ENCODE measurements around the gene MAST4.

Gene MAST4

DNA sequence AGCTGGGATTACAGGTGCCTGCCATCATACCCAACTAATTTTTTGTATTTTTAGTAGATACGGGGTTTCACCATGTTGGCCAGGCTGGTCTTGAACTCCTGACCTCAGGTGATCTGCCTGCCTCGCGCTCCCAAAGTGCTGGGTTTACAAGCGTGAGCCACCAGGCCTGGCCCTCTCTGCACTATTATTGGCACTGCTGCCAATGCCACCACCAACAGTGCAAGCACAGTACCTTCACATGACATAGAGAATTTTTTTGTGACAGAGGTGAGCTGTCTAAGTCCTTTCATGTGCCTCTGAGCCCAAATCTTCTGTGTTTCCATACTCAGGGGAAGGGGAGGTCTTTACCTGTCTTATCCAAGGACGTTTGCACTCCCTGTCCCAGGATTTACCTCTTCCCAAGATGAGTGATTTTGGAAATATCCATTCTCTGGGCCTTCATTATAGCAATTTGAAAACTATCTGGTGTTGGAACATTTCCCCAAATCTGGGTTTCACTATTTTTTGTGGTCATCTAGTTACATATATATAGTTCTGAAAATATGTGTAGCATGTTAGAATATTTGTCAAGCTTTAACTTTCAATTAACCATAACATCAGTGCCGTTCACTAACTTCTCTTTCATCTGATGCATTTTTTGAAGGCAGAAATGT lies 605.8 kb downstream of the MAST4 start:
- DNase-seq, result no peak

DNA sequence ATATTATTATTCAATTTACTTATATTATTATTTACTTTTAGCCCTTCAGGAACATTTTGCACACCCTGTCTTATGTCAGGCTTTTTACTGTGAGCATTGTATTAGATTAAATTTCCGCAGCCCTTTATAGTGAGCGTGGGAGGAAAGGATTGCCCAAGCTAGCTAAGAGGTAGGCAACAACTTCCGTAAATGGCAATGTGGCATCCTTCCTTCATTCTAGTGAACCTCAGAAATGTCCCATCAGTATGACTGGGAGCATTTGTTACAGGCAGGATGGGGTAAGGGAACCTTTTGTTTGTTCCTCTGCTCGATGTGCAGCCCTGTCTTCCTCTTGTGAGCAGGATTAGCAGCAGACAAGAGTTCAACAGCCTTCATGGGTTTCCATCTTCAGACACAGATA lies 606.6 kb downstream of the MAST4 start:
- DNase-seq, result peak; percentile 30

DNA sequence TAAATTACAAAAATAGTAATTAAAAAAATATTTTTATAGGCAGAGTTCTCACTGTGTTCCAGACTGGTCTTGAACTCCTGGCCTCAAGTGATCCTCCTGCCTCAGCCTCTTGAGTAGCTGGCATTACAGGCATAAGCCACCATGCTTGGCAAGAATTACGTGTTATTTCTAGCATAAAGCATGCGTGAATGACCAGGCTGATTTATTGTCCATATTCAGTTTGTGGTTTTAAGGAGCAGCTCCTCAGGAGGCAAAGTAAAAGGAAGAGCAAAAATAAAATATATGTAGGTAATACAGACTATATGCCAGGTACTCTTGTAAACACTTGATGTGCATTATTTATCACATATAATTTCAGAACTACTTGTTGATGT lies 607.5 kb downstream of the MAST4 start:
- no peak for DNase-seq

DNA sequence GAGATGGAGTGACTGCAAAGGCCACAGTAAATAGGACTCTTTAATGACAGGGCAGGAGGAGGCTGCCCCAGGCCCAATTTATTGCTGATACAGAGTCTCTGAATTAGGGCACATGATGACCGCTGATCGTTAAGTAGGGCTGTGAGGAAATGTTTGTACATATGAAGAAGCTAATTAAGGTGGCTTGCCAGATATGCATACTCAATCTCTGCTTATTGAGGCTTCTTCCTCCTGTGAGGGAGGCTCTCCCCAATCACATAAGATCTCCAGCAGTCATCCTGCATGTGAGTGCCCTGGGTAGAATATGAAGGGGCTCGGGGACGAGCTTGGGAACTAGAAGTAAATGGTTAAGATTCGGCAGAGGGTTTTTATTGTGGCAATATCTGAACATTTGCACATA lies 608.6 kb downstream of the MAST4 start:
- DNase-seq, result no peak

DNA sequence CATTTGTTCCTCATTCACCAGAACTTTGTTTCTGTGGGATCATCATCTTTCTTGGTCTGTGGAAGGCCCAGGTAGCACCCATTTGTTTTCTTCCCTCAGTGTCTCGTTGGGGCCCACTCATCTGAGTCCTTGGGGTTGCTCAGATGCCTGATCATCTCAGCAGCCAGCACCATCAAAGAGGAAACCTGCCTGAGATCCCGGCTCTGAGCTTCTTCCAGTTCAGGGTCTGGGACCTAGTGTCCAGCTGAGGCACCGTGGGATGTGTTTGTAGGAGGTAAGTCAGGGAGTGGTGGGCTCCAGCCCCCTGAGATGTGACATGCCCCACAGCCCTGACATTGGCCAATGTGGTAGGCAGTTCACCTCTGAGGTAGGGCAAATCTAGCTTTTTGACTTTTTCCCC lies 609.8 kb downstream of the MAST4 start:
- DNase-seq, result no peak

DNA sequence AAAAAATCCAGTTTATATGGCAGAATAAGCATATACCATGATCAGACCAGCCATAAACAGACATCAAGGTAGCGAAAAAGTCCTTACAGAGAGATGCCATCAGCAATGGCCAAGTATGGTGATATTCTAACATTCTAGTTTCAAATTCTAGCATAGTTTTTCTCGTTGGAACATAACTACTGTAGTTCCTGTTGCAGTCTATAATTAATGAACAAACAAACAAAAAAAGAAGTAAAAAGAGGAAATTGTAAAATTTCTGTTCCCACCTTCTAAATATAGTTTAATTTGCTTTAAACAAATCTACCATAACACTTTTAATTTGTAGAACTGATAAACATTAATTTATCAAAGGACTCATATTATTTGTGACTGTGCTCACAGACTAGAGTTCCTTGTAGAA lies 610.3 kb downstream of the MAST4 start:
- DNase-seq, result no peak

DNA sequence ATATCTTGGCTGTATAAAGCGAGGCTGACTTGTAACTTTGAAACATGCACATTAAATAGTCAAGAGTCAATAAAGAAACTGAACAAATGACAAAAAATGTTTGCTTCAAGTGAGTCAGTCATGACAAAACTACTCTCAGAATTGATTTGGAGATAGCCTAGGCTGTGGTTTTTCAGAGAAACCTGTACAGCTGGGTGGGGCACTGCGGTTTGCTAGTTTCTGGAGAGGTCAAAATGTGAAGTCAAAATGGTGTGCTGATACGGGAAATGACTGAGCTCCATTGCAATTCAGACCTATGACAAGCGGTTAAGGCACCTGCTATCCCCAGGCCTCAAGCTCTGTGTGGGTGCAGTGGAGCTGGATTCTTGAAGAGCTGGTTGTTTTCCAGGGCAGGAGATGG lies 610.7 kb downstream of the MAST4 start:
- DNase-seq, result peak; percentile 89

DNA sequence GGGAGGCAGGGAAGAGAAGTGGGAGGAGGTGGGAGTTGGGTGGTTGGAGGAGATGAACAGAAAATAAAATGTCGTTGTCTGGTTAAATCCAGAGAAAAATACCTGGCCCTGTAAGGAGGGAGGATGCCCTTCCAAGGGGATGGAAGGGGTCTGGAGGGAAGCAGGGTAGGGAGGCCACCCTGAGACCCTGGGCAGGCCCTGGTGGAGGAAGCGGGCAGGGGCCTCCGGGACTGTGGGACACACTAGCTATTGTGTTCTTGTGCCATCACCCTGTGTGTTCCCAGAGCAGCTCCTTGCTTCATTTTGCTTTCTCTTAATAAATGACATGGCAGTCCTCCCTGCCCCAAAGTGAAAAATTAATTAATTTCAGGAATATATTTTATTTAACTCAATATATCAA lies 612.2 kb downstream of the MAST4 start:
- no peak for DNase-seq

DNA sequence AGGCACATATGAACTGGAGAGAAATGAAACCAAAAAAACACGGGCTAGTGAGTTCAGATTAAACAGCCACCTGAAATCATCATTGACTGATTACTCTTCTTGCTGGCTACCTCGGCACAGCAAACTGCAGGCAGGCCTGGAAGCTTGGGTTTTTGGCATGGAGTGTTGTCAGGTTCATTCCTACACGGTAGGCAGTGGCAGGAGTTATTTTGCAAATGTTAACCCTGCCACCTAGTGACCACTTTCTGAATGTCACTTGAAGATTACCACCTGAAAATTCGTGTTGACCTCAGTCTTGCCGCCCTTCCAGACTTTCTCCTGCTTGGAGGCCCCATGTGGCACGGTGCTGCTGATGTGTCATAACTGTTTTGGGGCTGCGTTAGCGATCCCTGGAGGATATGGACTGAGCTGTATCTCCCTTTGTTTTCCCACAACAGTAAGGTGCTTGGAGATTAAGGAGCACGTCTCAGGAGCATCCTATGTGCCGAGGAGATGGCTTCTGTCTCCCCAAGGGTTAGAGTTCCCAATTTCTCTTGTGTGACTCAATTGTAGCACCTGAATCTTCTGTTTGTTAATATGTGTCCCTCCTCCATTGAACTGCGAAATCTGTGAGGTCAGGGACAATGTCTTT lies 613.1 kb downstream of the MAST4 start:
- DNase-seq, result peak; percentile 66

DNA sequence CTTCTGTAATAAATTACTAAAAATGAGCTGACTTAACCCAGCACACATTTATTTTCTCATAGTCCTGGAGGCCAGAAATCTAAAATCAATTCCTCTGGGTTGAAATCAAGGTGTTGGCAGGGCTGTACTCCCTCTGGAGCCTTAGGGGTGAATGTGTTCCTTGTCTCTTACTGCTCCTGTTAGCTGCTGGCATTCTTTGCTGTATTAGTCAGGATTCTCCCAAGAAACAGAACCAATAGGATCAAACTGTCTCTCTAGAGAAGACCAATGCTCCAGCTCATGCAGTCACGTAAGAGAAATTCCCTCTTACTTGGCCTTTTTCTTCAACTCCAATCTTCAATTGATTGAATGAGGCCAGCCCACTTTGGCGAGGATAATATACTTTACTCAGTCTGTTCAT lies 615.7 kb downstream of the MAST4 start:
- DNase-seq, result no peak

DNA sequence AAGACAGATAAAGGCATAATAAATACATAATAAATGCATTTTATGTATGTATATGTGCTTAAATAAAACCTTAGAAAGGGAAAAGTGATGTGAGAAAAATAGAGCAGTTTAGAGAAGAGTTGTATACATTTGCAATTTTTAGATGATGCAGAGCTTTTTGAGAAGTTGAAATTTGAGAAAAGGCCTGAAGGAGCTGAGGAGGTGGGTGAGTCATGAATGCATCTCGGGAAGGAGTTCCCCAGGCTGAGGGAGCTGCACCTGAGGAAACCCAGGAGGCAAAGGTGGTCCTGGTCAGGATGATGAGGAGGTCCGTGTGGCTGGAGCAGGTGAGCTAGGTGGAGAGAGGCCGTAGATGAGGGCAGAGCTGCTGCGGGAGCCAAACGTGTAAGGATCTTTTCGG lies 617.8 kb downstream of the MAST4 start:
- DNase-seq, result no peak

DNA sequence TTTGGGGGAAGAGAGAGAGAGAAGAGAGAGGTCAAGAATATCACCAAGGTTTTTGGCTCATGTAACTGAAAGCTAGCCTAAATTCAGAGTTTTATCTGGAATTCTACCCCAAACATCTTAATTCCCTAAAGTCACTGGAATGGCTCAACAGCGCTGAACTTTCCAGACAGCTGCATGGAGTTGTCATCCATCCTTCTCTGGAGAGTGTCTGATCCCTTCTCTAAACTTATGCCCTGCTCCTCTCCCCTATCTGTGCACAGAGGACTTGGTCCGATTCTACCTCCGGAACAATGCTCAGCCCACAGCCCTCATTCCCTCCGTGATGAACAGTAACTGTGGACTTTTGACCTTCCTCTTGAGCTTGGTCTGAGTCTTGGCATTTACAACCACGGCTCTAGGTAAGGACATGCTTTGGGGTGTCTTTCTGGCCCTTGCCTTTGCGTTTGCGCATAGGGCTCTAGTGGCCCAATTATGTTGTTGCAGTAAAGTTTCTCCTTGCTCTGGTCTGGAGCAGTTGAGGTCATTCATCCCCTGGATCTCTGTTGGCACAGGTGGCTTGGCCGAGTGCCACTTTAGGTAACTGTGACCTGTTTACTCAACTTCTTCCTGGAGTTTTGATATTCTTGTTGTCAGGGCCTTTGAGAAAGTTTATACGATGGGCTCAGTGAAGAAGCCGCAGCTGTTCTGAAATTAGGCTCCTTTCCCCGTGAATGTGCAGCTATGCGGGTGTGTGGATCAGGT lies 618.7 kb downstream of the MAST4 start:
- no peak for DNase-seq

DNA sequence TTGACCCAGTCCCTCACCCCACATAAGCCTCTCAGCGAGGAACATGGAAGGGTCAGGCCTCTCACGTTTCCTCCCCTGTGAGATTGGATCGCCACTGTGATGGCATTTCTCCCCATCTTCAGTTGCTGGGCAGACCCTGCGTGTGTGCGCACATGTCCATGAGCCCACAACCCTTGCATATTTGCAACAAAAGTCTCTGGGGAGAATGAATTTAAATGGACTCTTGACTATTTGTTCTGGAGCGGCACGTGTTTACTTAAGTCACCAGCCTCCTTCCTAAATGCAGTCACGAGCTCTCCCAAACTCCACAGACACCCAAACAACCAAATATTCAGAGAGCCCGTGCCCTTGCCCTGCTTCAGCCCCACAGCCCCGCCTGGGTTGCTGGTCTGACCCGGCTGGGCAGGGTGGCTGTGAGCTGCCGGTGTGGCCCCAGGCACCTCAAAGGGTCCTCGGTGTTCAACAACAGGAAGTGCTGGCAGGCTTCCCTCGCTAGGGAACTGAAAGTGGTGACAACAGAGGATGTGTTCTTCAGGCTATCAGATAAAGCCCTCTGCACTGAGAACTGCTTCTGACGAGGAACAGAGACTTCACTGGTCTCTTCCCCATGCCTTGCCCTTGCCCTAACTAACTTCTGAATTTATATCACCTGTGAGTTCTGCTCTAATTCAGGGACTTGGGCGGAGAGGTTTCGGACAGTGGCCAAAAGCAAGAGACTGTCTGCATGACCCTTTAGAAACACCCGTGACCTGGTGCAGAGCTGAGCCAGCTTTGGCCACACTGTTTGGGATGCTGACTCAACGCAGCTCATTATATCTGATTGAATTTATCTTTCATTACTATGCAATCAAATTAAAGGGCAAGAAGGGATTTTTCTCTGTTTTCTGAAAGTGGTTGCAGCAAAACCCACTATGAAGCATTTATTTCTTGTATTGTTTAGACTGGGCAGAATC lies 619.6 kb downstream of the MAST4 start:
- DNase-seq, result peak; percentile 91

DNA sequence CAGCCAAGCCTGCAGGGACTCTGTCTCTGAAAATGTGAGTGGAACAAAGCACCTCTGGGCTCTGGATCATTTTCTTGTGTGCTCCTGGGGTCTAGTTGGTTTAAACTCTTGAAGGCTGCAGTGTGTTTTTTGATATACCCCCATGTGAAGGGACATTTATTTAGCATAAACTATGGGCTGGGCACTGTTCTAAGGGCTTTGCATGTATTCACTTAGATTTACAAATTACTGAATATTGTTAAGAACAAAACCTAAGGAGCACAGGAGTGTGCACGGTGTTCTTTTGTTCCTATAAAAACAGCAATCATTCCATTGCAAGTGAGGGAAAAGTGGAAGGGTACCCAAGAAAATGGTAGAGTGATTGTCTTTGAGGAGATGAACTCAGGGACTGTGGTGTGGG lies 620.4 kb downstream of the MAST4 start:
- no peak for DNase-seq
